SK-N-SH (cell line): ENCODE results near the gene CHRM1. TPM values are rescaled to one million over a fixed set of nuclear protein-coding genes. Genes with fewer than 3 reads are reported as not detected.

ENCODE experiments used
- CTCF ChIA-PET: fragments of 300-600, 350-600 bp; formaldehyde crosslinking; extraction: SDS; loops from one replicate; lab custom pipeline; 2021; lab: Yijun Ruan, JAX
- POLR2A ChIA-PET: fragments of 350-600 bp; sonication (Branson Sonifier 250); formaldehyde crosslinking; extraction: SDS; loops from one replicate; lab custom pipeline; 2020; ENCODE audit warnings: antibody characterized with exemption, inconsistent platforms; lab: Yijun Ruan, JAX
- DNase-seq: peaks from one replicate; pipeline ENCODE4 v3.0.0; 2012
- H2AFZ ChIP-seq: fragments of 200-600 bp; sonication (generic); 2 replicates; pipeline ENCODE4 v1.8.1; 2016; ENCODE audit warnings: antibody characterized with exemption, mild to moderate bottlenecking, low read depth
- H3F3A ChIP-seq: fragments of 200-600 bp; sonication (generic); replicated peaks from 2 replicates; pipeline ENCODE3; 2016; ENCODE audit warnings: antibody characterized with exemption, mild to moderate bottlenecking; ENCODE audit not compliant: insufficient read depth
- H3K27ac ChIP-seq, 2 experiments: fragments of 200-500 bp in 1 of 2; fragments of 200-600 bp in 1 of 2; sonication (Bioruptor generic) in 1 of 2; sonication (generic), shearing (Covaris generic) in 1 of 2; 2 replicates each; pipeline versions ENCODE4 v1.5.1 to v1.6.1; 2014 to 2016; ENCODE audit warnings: low read depth in 2 of 2, inconsistent platforms in 1 of 2, low read length in 1 of 2, mild to moderate bottlenecking in 1 of 2, mixed read lengths in 1 of 2
- H3K27me3 ChIP-seq: fragments of 200-600 bp; sonication (generic), shearing (Covaris generic); 2 replicates; pipeline ENCODE4 v1.6.1; 2016; ENCODE audit warnings: mixed run types; ENCODE audit not compliant: insufficient read depth
- H3K36me3 ChIP-seq, 2 experiments: fragments of 200-500 bp in 1 of 2; fragments of 200-600 bp in 1 of 2; sonication (Bioruptor generic) in 1 of 2; sonication (generic) in 1 of 2; replicated peaks in 1 of 2; 2 replicates each; pipeline versions ENCODE3 to v1.5.1; 2014 to 2016; ENCODE audit warnings: low read length in 1 of 2, mild to moderate bottlenecking in 1 of 2; ENCODE audit not compliant: insufficient read depth in 2 of 2, control insufficient read depth in 1 of 2
- H3K4me1 ChIP-seq, 2 experiments: fragments of 200-500 bp in 1 of 2; fragments of 200-600 bp in 1 of 2; sonication (Bioruptor generic) in 1 of 2; sonication (generic), shearing (Covaris generic) in 1 of 2; 2 replicates each; pipeline versions ENCODE4 v1.5.1 to v1.6.1; 2014 to 2016; ENCODE audit warnings: low read depth in 1 of 2, low read length in 1 of 2, mixed run types in 1 of 2; ENCODE audit not compliant: insufficient read depth in 2 of 2, control insufficient read depth in 1 of 2
- H3K4me2 ChIP-seq: fragments of 200-600 bp; sonication (generic), shearing (Covaris generic); 2 replicates; pipeline ENCODE4 v1.6.1; 2017; ENCODE audit warnings: mixed run types
- H3K4me3 ChIP-seq, 2 experiments: fragments of 200-500 bp in 1 of 2; fragments of 200-600 bp in 1 of 2; sonication (Bioruptor generic) in 1 of 2; sonication (generic), shearing (Covaris generic) in 1 of 2; 2 replicates each; pipeline versions ENCODE4 v1.5.1 to v1.8.1; 2014 to 2016; ENCODE audit warnings: low read depth in 2 of 2, inconsistent platforms in 1 of 2, low read length in 1 of 2, mild to moderate bottlenecking in 1 of 2, mixed read lengths in 1 of 2, moderate library complexity in 1 of 2
- H3K79me2 ChIP-seq: fragments of 200-600 bp; sonication (generic); 2 replicates; pipeline ENCODE4 v1.8.1; 2017; ENCODE audit warnings: mild to moderate bottlenecking; ENCODE audit not compliant: insufficient read depth
- H3K9ac ChIP-seq: fragments of 200-600 bp; sonication (generic); 2 replicates; pipeline ENCODE4 v1.6.1; 2017; ENCODE audit warnings: mixed run types
- H3K9me2 ChIP-seq: fragments of 200-600 bp; sonication (generic); 2 replicates; pipeline ENCODE4 v1.6.1; 2017; ENCODE audit warnings: mixed run types
- H3K9me3 ChIP-seq: fragments of 200-600 bp; sonication (generic); 2 replicates; pipeline ENCODE4 v1.6.1; 2017; ENCODE audit warnings: mixed run types, mild to moderate bottlenecking, moderate library complexity
- H4K20me1 ChIP-seq: fragments of 200-600 bp; sonication (generic); 2 replicates; pipeline ENCODE4 v1.6.1; 2017; ENCODE audit warnings: mild to moderate bottlenecking, mixed run types; ENCODE audit not compliant: insufficient read depth
- ELF1 ChIP-seq: IDR thresholded peaks from 2 replicates; pipeline ENCODE4 v1.4.0; 2012
- EP300 ChIP-seq, 2 experiments: IDR thresholded peaks; 2 replicates each; pipeline versions ENCODE4 v1.4.0 to v1.6.1; 2012; ENCODE audit warnings: borderline replicate concordance in 1 of 2, low read depth in 1 of 2, low read length in 1 of 2
- EZH2phosphoT487 ChIP-seq: fragments of 200-600 bp; sonication (generic); IDR thresholded peaks from 2 replicates; pipeline ENCODE4 v1.6.1; 2017; ENCODE audit warnings: low read depth, mixed run types, mild to moderate bottlenecking, antibody characterized with exemption, moderate library complexity, borderline replicate concordance
- FOXJ3 ChIP-seq: sonication (generic); formaldehyde crosslinking; IDR thresholded peaks from 2 replicates; pipeline ENCODE4 v1.5.1; 2020; ENCODE audit warnings: mild to moderate bottlenecking, missing genetic modification reagents
- FOXM1 ChIP-seq: IDR thresholded peaks from 2 replicates; pipeline ENCODE4 v1.4.0; 2012; ENCODE audit warnings: low read depth, mild to moderate bottlenecking
- IRF3 ChIP-seq: fragments of 150-350 bp; IDR thresholded peaks from 2 replicates; pipeline ENCODE4 v1.6.1; 2016; ENCODE audit warnings: mild to moderate bottlenecking, low read depth, low read length
- MEF2A ChIP-seq: IDR thresholded peaks from 2 replicates; pipeline ENCODE4 v1.4.0; 2012; ENCODE audit warnings: low read depth, borderline replicate concordance
- MXI1 ChIP-seq: IDR thresholded peaks from 2 replicates; pipeline ENCODE4 v1.6.1; 2012; ENCODE audit warnings: mild to moderate bottlenecking, low read depth, low read length, improper control_type of control experiment
- NRF1 ChIP-seq: IDR thresholded peaks from 2 replicates; pipeline ENCODE4 v1.6.1; 2012; ENCODE audit warnings: low read depth, mild to moderate bottlenecking, low read length
- POLR2AphosphoS5 ChIP-seq: IDR thresholded peaks from 2 replicates; pipeline ENCODE4 v1.6.1; 2012; ENCODE audit warnings: low read depth, low read length
- RAD21 ChIP-seq: IDR thresholded peaks from 2 replicates; pipeline ENCODE4 v1.6.1; 2012; ENCODE audit warnings: mild to moderate bottlenecking, low read length
- REST ChIP-seq: IDR thresholded peaks from 2 replicates; pipeline ENCODE4 v1.6.1; 2012; ENCODE audit warnings: mild to moderate bottlenecking, low read depth, low read length, moderate library complexity
- RFX5 ChIP-seq: IDR thresholded peaks from 2 replicates; pipeline ENCODE4 v1.6.1; 2012; ENCODE audit warnings: mild to moderate bottlenecking, improper control_type of control experiment, low read length
- SIN3A ChIP-seq: IDR thresholded peaks from 2 replicates; pipeline ENCODE4 v1.6.1; 2012; ENCODE audit warnings: low read depth, mild to moderate bottlenecking, low read length, moderate library complexity, borderline replicate concordance
- SMC3 ChIP-seq: IDR thresholded peaks from 2 replicates; pipeline ENCODE4 v1.6.1; 2012; ENCODE audit warnings: low read depth, low read length, improper control_type of control experiment
- TAF1 ChIP-seq: IDR thresholded peaks from 2 replicates; pipeline ENCODE4 v1.6.1; 2012; ENCODE audit warnings: low read depth, mild to moderate bottlenecking, low read length, moderate library complexity, borderline replicate concordance
- TCF12 ChIP-seq: IDR thresholded peaks from 2 replicates; pipeline ENCODE4 v1.4.0; 2012
- YY1 ChIP-seq: IDR thresholded peaks from 2 replicates; pipeline ENCODE4 v1.4.0; 2012; ENCODE audit warnings: low read depth, mild to moderate bottlenecking
- ZBTB33 ChIP-seq: IDR thresholded peaks from 2 replicates; pipeline ENCODE4 v1.4.0; 2012; ENCODE audit warnings: low read depth, borderline replicate concordance
- WGBS: methylation state at CpG from one replicate; pipeline ENCODE4 v1.1.6; 2017; ENCODE audit warnings: low lambda C conversion rate; 5-methylcytosine and 5-hydroxymethylcytosine counted together
- polyA plus RNA-seq, 3 experiments: library from polyadenylated mRNA; depleted of rRNA; stranded (reverse); fragments of >200 nt; gene quantifications; 2 replicates each; pipeline ENCODE4 v1.2.3, GENCODE V29; 2012

CHRM1 gene
- polyA plus RNA-seq, 1 of the 3 experiments (the other 2 are of a cell fraction), result not detected

GRCh38 chr11:62896049-62896448 lies 25.1 kb downstream of the CHRM1 start (continued):
- TF ChIP-seq REST, result no peak
- TF ChIP-seq MEF2A, result no peak
- TF ChIP-seq NRF1, result no peak

- Histone ChIP-seq H4K20me1 (no peaks in the 10 kb centered on the region; the same call in 1 of the 2 replicates), H3K27ac (no peak overlapping the region), H3K79me2 (no peaks in the 10 kb centered on the region), H3K4me3 (no peak overlapping the region), H3K9me3 (no peaks in the 10 kb centered on the region), H3K27me3 (0 out of 2 replicates have a peak, but pooled peaks cover 5% of the 10 kb centered on the region), H3F3A (peaks cover 11% of the 10 kb centered on the region), H3K4me1 (no peaks in the 10 kb centered on the region; a peak in 1 of 4 replicates), H2AFZ (no peak overlapping the region), H3K9ac (no peak overlapping the region), H3K4me2 (no peak overlapping the region), H3K9me2 (no peaks in the 10 kb centered on the region), H3K36me3 (no peaks in the 10 kb centered on the region)
- 65% methylated on average over 6 of the region's 6 CpGs for WGBS
- ChIA-PET CTCF (interaction anchor here (1.4 to 7.5 kb wide), 3 partner anchors 11 to 128 kb away, joined by 7 to 62 read pairs (median 23); no protein-coding TSS in a partner anchor), POLR2A (no interaction called here)
- DNase-seq, result no peak
- TF ChIP-seq IRF3 (no peak), TAF1 (no peak), NRF1 (no peak), SIN3A (no peak)
Observed at GRCh38 chr11:62895501-62895900, 25.7 kb downstream of the CHRM1 start.

- Histone ChIP-seq H3K9ac (no peak overlapping the region), H3K27ac (no peak overlapping the region), H3K36me3 (peaks cover 21 to 25% of the 10 kb centered on the region in 2 experiments), H3K9me2 (no peaks in the 10 kb centered on the region), H3K27me3 (0 out of 2 replicates have a peak, but pooled peaks cover 3% of the 10 kb centered on the region), H3K9me3 (no peaks in the 10 kb centered on the region), H3F3A (peaks cover 40% of the 10 kb centered on the region), H3K79me2 (peaks cover under 1% of the 10 kb centered on the region), H3K4me2 (no peak overlapping the region), H3K4me1 (no peaks in the 10 kb centered on the region; a peak in 1 of 4 replicates), H2AFZ (no peak overlapping the region), H4K20me1 (peaks cover 29% of the 10 kb centered on the region), H3K4me3 (no peak overlapping the region)
- CTCF ChIA-PET, result interaction anchor here (1.9 to 7.5 kb wide), 4 partner anchors 8 to 131 kb away, joined by 6 to 62 read pairs (median 20); partner anchors contain the start of gene SLC3A2
- WGBS, result 80% methylated on average over 10 of the region's 10 CpGs
- POLR2A ChIA-PET, result no interaction called here
- DNase-seq, result no peak
- TF ChIP-seq FOXJ3 (CRISPR knock-in tag), result no peak
- no peak for TF ChIP-seq YY1
- no peak for TF ChIP-seq POLR2AphosphoS5
- TF ChIP-seq ELF1, result no peak
- no peak for TF ChIP-seq SIN3A
- TF ChIP-seq EZH2phosphoT487, result no peak
- TF ChIP-seq SMC3, result no peak
- no peak for TF ChIP-seq ZBTB33
- no peak for TF ChIP-seq RAD21
- TF ChIP-seq MXI1, result no peak
- no peak for TF ChIP-seq FOXM1
- no peak for TF ChIP-seq EP300 (IDR thresholded peaks at IDR 0.05; ENCODE audit: borderline replicate concordance in 1 of 2, low read depth in 1 of 2, low read length in 1 of 2)
- TF ChIP-seq TCF12, result no peak
- TF ChIP-seq RFX5, result no peak
Observed at GRCh38 chr11:62892077-62892922, 28.9 kb downstream of the CHRM1 start.
